Esophagus muscularis mucosa (tissue), 4 donors: ENCODE measurements around the gene PXDN. TPM values are rescaled to one million over a fixed set of nuclear protein-coding genes. Genes with fewer than 3 reads are reported as not detected.

Experiments
- DNase-seq: peaks from one replicate; pipeline ENCODE4 v3.0.0-alpha.2; 2017; ENCODE audit errors: extremely low spot score
- H3K27ac ChIP-seq, 4 donors: fragments of 200-600 bp; sonication (generic); replicated peaks in 1 of 4; 1 replicate in 3 of 4; 2 replicates in 1 of 4; pipeline ENCODE4 v1.5.1; 2016 to 2019; ENCODE audit warnings: mild to moderate bottlenecking in 1 of 4
- H3K27me3 ChIP-seq, 4 donors: fragments of 200-600 bp; sonication (generic); one replicate each; pipeline versions ENCODE4 v1.5.1 to v1.6.0; 2016 to 2019
- H3K36me3 ChIP-seq, 4 donors: fragments of 200-600 bp; sonication (generic); one replicate each; pipeline ENCODE4 v1.5.1; 2016 to 2019
- H3K4me1 ChIP-seq, 4 donors: fragments of 200-600 bp; sonication (generic); one replicate each; pipeline ENCODE4 v1.5.1; 2016 to 2019
- H3K4me3 ChIP-seq, 4 donors: fragments of 200-600 bp; sonication (generic); 1 replicate in 2 of 4; 2 replicates in 2 of 4; pipeline ENCODE4 v1.5.1; 2016 to 2019; ENCODE audit warnings: mild to moderate bottlenecking in 4 of 4, moderate library complexity in 1 of 4
- H3K9me3 ChIP-seq, 4 donors: fragments of 200-600 bp; sonication (generic); 1 replicate in 3 of 4; 2 replicates in 1 of 4; pipeline ENCODE4 v1.5.1; 2016 to 2019
- EP300 ChIP-seq: sonication (generic); formaldehyde crosslinking; IDR thresholded peaks from one replicate; pipeline ENCODE4 v1.6.1; 2017; ENCODE audit warnings: antibody characterized with exemption
- POLR2A ChIP-seq: fragments of 450-650 bp; IDR thresholded peaks from one replicate; pipeline ENCODE4 v1.6.1; 2017; ENCODE audit warnings: antibody characterized with exemption, moderate library complexity, mild to moderate bottlenecking, low read depth
- POLR2AphosphoS5 ChIP-seq, 2 donors: sonication (generic); formaldehyde crosslinking; IDR thresholded peaks; one replicate each; pipeline ENCODE4 v1.6.1; 2017; ENCODE audit warnings: antibody characterized with exemption in 2 of 2
- WGBS: methylation state at CpG from one replicate; pipeline ENCODE4 v1.1.5; 2018; 5-methylcytosine and 5-hydroxymethylcytosine counted together
- intact Hi-C: fragments of 100-400 bp; cut with DNase I; formaldehyde crosslinking; loops from one replicate; pipeline ENCODE4 v1.15.1; 2023
- total RNA-seq, 4 donors: library from RNA; depleted of rRNA; stranded (reverse); fragments of >200 nt; gene quantifications; one replicate each; pipeline versions ENCODE4 v1.1.0 to v1.2.1, GENCODE V29; 2016
- TF ChIP-seq, protein P1 (sequence below), 3 experiments: fragments of 200-600 bp in 2 of 3; fragments of 450-650 bp in 1 of 3; sonication (generic) in 2 of 3; IDR thresholded peaks; one replicate each; pipeline ENCODE4 v1.5.1; 2017 to 2019; ENCODE audit warnings: antibody characterized with exemption in 3 of 3, mild to moderate bottlenecking in 2 of 3, moderate library complexity in 1 of 3

Gene PXDN
- total RNA-seq, 4 donors from 2014 or later, result 19.9 to 81.6 (median 50.1) TPM

DNA sequence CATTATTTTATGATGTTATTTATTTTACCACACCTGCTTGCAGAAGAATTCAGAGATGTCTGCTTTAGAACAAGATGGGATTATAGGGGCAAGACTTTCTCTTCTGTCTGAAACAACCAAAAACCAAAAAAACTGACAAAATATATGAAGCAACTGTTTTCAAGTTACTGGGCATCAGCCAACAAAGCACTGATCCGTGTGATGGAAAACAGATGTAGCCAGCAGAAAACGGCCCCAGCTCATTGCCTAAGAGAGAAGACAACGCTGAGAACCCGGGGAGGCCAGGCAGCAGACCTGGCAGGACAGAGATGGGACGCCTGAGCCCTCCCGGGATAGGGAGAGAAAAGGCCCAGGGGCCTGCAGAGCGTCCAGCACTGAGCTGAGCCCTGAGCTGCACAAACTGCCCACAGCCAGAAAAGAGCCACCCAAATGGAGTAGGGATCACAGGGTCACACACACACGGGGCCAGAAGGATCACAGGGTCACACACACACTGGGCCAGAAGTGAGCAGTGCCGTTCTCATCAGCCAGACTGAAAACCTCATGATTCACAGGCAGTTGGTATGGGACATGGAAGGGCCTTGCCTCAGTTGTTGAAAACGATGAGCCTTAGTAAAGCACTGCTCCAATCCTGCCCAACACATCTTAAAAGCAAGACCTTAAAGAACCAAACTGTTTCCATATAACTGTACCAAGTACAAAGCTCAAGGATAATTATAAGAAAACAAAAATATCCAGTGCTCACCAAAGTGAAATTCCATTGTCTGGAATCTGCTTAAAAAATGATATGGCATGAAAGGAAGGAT lies 12.1 kb downstream of the PXDN start:
- Histone ChIP-seq H3K9me3 (peaks cover 0 to 4% (median 0%) of the 10 kb centered on the region in 4 donors), H3K27me3 (no peaks in the 10 kb centered on the region), H3K27ac (peak overlapping the region; percentile 76 to 83 (median 81)), H3K36me3 (no peaks in the 10 kb centered on the region), H3K4me3 (no peak overlapping the region), H3K4me1 (peaks cover 50 to 62% (median 52%) of the 10 kb centered on the region in 4 donors)
- WGBS, result 44% methylated on average over 8 of the region's 10 CpGs
- intact Hi-C loops, result no loop called here
- TF ChIP-seq EP300 (no peak), POLR2AphosphoS5 (IDR thresholded peaks at IDR 0.05) (peak in 1 of 2 donors; percentile 55)
- DNase-seq, result no peak

DNA sequence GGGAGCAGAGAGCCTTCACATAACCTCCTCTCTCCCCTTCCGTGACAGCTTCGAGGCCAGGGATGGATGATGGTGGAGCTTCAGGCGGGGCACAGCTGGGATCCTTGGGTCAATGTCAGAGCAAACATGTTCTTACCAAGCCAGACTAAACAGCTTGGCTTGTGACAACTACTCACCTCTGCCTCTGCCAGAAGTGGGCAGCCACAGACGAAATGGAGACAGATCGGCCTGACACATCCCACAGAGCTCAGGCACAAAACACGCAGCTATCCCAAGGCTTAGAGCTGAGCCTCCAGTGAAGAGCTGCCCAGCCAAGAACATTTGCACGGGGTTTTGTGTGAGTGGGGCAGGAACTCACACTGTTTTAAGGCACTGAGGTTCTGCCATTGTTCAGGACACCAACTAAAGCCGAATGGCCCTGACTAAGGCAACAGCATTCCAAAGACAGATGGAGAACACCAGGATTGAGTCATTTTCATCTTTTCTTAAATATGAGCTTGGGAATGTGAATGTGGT lies 12.8 kb downstream of the PXDN start:
- TF ChIP-seq, protein P1, sequence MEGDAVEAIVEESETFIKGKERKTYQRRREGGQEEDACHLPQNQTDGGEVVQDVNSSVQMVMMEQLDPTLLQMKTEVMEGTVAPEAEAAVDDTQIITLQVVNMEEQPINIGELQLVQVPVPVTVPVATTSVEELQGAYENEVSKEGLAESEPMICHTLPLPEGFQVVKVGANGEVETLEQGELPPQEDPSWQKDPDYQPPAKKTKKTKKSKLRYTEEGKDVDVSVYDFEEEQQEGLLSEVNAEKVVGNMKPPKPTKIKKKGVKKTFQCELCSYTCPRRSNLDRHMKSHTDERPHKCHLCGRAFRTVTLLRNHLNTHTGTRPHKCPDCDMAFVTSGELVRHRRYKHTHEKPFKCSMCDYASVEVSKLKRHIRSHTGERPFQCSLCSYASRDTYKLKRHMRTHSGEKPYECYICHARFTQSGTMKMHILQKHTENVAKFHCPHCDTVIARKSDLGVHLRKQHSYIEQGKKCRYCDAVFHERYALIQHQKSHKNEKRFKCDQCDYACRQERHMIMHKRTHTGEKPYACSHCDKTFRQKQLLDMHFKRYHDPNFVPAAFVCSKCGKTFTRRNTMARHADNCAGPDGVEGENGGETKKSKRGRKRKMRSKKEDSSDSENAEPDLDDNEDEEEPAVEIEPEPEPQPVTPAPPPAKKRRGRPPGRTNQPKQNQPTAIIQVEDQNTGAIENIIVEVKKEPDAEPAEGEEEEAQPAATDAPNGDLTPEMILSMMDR (IDR thresholded peaks at IDR 0.05), result no peak
- no peak for TF ChIP-seq POLR2A
- TF ChIP-seq POLR2AphosphoS5 (IDR thresholded peaks at IDR 0.05), result no peak
- TF ChIP-seq EP300, result no peak
- no peaks in the 10 kb centered on the region for H3K36me3 ChIP-seq
- H3K27ac ChIP-seq, result peak overlapping the region; percentile 76 to 83 (median 81)
- intact Hi-C loops, result no loop called here
- 34% methylated on average over 4 of the region's 8 CpGs for WGBS
- peaks cover 46 to 58% (median 51%) of the 10 kb centered on the region in 4 donors for H3K4me1 ChIP-seq
- no peaks in the 10 kb centered on the region for H3K27me3 ChIP-seq
- no peak overlapping the region for H3K4me3 ChIP-seq
- peaks cover 0 to 4% (median 0%) of the 10 kb centered on the region in 4 donors for H3K9me3 ChIP-seq
- DNase-seq, result no peak

DNA sequence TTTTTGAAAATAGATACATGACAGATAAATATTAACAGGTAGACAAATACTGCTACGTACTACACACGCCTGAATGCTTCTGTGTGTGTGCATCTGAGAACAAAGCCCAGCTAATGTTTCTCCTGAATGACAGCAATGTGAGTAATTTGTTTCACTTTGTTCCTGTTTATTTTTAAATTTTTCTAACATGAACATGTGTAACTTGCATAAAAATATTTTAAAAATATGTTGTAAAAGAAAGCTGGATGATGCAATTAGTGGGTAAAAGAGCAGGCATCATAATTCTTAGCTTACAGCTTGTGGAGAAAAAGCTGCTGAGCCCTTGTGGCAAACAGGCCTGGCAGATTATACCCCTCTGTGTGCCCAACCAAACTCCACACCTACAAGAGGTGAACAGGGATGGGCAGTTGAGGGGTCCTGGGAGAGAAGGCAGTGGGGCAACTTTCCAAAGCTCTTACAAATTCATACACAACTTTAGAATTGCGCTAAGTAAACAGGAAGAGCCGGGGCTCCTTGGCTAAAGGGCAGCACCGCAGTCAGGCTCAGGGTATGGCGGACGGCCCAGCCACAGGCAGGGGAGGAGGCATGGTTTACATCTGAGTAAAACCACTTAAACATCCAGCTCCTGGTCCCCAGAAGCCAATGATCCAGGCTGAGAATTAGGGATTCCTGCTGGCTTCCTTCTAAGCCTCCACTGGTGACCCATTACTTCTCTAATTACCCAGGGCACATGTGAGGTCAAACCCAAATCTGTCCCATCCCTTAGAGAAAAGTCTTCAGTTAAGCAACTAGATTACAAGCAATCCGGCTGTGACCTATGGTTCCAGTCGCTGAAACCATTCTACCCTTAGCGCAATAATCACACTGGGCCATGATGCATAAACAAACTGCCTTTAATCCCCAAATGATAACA lies 14.0 kb downstream of the PXDN start:
- H3K4me1 ChIP-seq, result peaks cover 42 to 56% (median 51%) of the 10 kb centered on the region in 4 donors
- H3K36me3 ChIP-seq, result no peaks in the 10 kb centered on the region
- TF ChIP-seq EP300 (no peak), POLR2AphosphoS5 (IDR thresholded peaks at IDR 0.05) (peak in 1 of 2 donors; percentile 50)
- peaks cover 0 to under 1% (median 0%) of the 10 kb centered on the region in 4 donors for H3K9me3 ChIP-seq
- intact Hi-C loops, result no loop called here
- H3K27me3 ChIP-seq, result no peaks in the 10 kb centered on the region
- peak overlapping the region; percentile 76 to 83 (median 81) for H3K27ac ChIP-seq
- no peak for DNase-seq
- H3K4me3 ChIP-seq, result peak overlapping the region in 1 of 4 donors; percentile 21
- 51% methylated on average over 10 of the region's 10 CpGs for WGBS

DNA sequence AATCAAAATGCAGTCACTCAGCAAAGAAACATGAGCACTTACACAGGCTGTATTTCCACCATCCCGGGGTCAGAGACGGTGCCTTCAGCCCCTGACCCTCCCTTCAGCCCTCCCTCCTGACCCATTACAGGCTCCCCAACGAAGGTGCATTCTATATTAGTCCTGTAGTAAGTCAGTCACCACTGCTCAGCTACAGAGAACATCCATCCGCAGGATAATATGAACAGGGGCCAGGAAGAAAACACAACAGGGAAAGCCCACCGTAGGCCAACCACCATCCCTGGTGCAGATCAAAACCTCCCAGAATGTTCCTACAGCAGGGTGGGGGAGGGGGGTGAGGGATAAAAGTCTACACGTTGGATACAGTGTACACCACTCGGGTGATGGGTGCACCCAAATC lies 15.1 kb downstream of the PXDN start:
- Histone ChIP-seq H3K4me3 (no peak overlapping the region), H3K27ac (peak overlapping the region; percentile 76 to 83 (median 81)), H3K9me3 (no peaks in the 10 kb centered on the region), H3K4me1 (peaks cover 42 to 56% (median 51%) of the 10 kb centered on the region in 4 donors), H3K27me3 (no peaks in the 10 kb centered on the region), H3K36me3 (no peaks in the 10 kb centered on the region)
- TF ChIP-seq POLR2AphosphoS5 (IDR thresholded peaks at IDR 0.05), result no peak
- TF ChIP-seq, protein P1 (IDR thresholded peaks at IDR 0.05), result no peak
- TF ChIP-seq POLR2A, result no peak
- no peak for TF ChIP-seq EP300
- intact Hi-C loops, result no loop called here
- no peak for DNase-seq
- WGBS, result 69% methylated on average over 5 of the region's 7 CpGs

DNA sequence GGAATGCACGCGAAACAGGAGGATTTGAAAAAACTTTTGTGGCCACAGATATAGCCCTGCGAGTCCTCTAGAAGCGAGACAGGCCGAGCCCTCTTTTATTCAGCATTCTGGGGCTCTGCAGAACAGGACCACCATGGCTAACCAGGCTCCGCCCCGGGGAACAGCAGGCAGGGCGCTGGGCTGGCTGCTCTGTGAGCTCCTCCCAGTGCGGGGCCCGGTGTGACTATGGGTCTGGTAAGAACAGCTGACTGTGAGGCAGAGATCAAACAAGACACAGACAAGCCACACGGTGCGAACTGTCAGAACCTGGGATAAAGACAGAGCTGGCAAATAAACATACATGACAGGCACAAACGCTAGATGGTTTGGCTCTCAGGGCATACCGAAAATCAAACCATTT lies 15.5 kb downstream of the PXDN start:
- intact Hi-C loops, result no loop called here
- H3K4me1 ChIP-seq, result peaks cover 42 to 56% (median 51%) of the 10 kb centered on the region in 4 donors
- DNase-seq, result no peak
- no peaks in the 10 kb centered on the region for H3K36me3 ChIP-seq
- TF ChIP-seq EP300, result no peak
- TF ChIP-seq POLR2AphosphoS5 (IDR thresholded peaks at IDR 0.05), result peak in 1 of 2 donors; percentile 9
- no peaks in the 10 kb centered on the region for H3K27me3 ChIP-seq
- peak overlapping the region; percentile 76 to 83 (median 81) for H3K27ac ChIP-seq
- no peak overlapping the region for H3K4me3 ChIP-seq
- no peaks in the 10 kb centered on the region for H3K9me3 ChIP-seq
- 66% methylated on average over 14 of the region's 14 CpGs for WGBS
